ENCODE results near the gene KCNH1.

The KCNH1 gene

DNA sequence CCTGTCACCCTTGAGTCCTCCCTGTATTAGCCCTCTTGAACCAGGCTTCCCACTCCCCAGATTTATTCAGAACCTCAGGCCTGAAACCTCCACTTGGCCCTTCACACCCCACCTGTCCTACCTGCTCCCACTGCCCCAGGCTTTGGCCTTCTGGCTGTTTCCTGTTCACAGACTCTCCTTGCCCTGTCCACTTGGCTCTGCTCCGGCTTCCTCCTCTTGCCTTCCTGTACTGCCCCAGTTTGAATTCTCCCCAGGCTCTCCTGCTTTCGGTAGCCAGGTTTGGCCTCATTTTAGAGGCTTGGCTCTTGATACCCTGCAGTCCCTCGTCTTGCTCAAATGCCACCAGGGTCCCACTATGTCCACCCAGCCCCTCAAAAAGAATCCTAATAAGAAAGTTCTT lies 385.2 kb downstream of the KCNH1 start:
- no peak for DNase-seq

DNA sequence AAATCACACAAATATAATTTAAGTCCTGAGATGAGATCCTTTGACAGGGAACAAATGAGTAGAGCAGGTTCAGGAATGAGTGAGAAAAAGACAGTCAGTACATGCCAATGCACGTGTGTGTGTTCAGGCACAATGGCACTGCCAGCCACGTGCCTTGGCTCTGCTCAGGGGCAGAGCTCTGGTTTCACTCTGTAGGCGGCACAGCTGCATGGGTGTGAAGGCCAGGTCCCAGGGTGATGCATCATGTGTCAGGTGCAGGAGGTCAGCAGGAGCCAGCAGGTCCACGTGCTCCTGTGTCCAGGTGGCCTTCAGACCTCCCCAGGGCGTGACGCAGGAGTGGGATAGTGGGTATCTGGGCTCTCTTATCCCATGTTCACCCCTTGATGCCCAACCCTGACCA lies 386.1 kb downstream of the KCNH1 start:
- no peak for DNase-seq

DNA sequence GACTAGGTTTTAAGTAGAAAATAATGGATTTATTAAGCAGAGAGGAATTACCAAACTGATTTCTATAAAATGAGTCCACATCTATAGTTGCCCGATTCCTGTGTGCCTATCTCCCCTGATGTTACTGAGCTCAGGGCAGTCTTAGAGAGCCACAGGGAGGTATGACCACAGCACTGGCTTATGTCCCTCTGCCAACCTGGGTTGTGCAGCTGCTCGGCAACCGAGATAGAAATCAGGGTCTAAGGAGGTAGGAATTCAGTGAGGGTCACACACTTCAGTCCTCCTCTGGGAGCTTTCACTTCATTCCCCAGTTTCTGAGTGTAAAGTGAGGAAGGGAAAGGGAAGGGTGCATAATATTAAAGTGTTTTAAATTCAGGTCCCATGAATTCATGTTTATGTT lies 386.8 kb downstream of the KCNH1 start:
- DNase-seq: no peak

DNA sequence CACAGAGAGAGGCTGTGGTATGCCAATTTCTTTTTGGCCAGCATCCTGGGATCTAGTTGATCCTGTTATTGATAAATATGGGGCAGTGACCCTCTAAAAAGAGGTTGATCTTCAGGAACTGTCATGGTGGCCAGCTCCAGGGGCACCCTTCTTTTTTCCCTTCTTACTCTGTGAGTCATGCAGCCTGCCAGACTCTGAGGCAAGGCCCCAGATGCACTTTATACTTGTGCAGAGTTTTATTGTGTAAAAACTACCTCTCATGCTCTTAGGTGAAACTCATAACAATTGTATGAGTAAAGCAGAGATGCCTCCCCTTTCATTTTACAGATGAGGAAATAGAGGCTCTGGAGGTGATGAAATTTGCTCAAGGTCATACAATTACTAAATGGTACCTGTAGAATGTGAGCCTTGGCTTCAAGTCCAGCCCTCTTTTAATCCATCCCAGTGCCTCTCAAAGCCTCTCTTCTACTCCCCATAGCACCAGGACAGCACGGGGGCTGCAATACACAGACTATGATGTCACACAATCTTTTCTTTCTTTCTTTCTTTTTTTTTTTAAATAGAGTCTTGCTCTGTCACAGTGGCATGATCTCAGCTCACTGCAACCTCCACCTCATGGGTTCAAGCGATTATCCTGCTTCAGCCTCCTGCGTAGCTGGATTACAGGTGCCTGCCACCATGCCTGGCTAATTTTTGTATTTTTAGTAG lies 387.8 kb downstream of the KCNH1 start:
- no peak for DNase-seq

DNA sequence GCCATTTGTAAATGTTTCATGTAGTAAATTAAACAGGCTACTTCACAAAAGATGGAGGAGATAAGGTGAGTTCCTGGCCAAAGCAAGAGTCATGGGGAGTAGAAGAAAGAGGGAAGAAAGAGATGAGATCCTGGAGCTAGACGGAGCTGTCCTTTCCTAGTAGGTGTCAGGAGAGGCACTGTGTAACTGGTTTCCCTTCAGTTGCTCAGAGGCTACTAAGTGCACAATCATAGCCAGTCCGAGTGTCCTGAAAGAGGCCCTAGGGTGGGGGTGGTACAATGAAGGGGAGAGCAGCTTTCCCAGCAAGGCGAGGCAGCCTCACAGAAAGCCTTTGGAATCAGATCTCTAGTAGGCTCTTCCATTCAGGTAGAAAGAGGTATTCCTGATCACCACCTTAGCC lies 390.9 kb downstream of the KCNH1 start:
- DNase-seq: no peak

DNA sequence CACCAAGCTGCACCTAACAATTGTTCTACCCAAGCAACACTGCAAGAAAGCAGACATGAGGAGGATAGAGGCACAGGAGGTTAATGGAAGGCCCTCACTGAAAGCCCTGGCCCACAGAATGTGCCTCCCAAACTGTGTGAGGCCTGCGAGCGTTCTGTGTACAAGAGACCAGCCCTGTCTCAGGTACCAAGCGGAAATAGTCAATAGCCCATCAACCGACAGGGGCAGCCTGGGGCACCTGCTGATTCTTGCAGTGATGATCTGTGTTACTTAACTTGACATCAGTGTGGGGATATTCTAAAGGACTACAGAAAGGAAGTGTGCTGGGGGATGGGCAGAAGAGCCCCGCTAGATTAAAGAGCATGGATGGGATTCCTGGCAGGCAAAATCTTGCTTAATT lies 392.4 kb downstream of the KCNH1 start:
- no peak for DNase-seq

DNA sequence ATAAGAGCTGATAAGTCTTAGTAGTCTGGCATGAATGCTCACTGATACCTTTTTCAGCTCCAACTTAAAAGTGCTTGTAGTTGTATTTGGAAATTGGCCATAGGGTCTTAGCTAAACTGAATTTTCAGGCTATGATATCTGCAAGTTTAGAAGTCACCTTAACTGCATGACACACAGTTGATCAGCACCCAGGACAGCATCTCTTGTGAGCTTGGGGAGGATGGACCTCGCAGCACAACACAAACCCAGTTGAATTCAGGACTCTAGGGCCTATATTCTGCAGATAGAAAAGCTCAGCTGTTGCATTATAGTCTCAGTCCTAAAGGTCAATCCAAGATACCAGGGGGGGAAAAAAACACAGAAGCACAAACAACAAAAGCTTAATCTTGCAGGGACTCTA lies 394.3 kb downstream of the KCNH1 start:
- DNase-seq: no peak

DNA sequence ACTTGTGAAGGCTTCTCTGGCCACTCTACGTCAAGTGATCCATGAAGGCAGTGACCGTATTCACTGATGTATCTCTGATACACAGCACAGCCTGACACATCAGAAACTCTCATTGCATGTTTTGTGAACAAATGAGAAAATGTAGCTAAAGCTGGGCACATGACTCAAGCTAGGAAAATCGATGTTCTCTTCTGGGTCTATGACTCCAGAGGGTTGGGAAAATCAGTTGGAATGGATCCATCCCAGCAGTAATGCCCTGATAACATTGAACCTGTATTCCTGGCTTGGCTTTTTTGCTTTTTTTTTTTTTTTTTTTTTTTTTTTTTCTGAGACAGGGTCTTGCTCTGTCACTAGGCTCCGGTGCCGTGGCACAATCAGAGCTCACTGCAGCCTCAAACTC lies 395.7 kb downstream of the KCNH1 start:
- DNase-seq: no peak

DNA sequence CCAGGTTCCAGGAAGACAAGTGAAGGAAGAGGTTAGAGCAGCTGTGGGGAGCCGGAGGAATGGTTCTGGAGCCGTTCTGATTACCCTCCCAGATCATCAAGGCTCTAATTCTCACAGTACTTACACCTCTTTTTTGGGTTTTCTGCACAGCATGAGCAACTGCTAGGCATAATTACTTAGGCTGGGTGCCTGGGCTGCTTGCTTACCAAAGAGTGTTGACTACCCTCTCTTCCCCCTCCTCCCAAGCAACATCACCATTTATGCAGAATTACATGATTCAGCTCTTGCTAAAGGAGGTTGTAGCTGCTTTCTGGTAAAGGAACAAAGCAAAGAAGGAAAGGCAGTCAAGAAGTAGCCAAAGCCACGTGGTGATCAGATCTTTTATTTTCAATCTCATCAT lies 397.2 kb downstream of the KCNH1 start:
- no peak for DNase-seq

DNA sequence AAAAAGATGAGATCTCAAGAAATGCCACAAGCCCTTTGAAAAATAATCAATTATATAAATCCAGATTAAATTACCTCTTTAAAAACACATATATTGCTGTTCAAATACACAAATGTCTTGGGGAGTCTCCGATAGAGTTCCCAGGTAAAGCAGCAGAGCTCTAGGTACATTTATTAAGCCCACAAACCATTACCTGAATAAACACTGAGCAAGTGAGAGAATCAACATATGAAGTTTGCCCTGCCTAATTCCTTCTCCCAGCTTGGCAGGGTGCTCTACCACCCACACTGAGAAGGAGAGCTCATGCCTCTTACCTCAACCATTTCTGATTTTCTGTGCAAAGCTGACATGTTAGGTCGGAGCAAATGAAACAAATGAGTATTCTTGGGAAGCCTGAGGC lies 402.4 kb downstream of the KCNH1 start:
- no peak for DNase-seq

DNA sequence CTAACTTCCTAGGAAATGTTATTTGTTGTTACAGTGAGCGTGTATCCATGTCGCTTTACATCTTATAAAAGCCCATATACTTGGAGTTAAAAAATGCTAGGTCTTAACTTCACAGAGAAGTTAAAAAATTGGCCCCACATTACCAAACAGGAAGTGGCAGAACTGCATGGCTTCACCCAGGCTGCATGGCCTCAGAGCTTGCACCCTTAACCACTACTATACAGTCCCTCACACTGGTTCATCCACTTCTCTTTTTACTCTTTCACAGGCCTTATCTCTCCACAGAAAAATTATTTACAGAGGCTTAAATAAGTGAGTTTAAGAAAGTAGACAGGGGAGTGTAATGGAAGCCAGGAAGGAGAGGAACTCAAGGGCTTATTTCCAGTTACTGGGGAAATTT lies 402.8 kb downstream of the KCNH1 start:
- DNase-seq: no peak

DNA sequence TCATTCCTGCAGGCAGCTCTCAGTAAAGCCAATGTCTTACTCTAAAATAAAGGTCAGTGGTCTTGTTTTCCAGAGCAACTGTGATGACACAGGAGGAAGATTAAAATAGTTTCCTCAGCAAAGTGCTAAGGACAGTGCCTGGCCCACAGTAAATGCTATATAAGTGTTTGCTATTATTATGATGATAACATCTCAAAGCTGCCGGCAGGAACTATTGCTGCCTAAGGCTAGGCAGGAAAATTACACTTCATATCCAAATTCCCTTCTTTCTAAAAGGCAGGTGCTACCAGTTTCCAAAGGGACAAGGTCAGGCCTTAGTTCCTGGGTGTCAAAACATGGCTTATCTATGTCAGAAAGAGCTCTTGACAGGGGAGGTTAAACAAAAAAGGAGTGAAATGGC lies 403.9 kb downstream of the KCNH1 start:
- no peak for DNase-seq

DNA sequence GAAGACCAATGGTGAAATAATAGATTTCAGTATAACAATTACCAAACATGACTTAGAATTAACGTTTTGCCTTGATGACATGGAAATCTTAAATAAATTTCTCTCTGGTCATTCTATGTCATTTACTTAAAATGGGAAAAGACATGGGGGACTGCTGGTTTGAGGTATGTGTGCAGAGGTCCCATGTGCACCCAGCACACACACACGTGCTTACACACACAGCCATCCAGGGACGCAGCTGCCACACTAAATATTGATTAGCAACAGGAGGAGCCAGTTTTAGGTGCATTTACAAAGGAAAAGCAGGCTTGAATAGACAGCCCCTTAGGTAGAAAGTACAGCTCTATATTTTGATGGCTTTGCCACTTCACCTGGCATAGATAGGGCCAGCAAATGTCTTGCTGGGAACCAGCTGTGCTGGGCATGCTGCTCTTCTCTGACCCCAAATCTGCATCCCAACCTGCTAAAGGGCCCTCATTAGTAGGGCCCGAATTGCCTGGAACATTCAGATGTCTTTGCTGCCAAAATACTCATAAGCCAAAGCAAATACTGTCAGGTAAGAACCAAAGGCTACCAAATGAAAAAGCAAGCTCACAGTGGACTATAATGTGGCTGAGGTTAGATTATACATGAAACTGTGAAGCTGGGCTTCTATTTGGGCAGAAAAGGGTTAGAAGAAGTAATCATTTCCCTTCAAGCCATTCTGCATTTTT lies 405.4 kb downstream of the KCNH1 start:
- no peak for DNase-seq

DNA sequence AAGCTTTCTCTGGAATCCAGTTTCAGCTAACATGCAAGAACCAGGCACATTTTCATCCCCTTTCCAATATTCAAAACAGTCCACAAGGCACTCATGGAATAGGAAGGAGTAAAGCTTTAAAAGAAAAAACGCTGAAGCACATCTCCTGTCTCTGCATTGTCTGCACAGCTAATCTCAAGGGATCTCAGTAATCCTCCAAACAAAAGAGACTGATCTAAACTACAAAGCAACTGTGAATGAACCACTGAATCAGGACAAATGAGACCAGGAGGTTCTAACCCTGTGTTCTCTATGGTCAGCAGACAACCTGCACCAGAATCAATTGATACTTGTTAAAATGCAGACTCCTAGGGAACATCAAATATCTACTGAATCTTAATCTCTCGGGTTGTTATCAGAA lies 406.2 kb downstream of the KCNH1 start:
- DNase-seq: no peak

DNA sequence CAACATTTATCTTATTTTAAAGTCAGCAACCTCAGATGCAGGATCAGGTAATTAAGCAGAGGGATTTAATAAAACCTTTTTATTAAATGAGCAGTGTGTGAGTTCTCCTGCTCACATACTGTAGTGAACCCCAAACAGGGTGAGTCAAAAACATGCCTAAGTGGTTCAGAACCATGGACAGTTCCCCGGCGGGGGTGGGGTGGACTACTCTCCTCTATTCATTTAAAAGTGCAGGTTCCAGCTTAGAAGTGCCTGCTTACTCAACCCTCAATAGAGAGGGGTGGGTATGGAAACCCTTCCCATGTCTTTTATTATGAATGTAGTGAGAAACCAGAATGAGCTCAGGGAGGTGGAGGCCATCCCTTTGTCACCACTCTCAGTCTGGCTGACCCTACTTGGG lies 407.3 kb downstream of the KCNH1 start:
- DNase-seq: no peak

DNA sequence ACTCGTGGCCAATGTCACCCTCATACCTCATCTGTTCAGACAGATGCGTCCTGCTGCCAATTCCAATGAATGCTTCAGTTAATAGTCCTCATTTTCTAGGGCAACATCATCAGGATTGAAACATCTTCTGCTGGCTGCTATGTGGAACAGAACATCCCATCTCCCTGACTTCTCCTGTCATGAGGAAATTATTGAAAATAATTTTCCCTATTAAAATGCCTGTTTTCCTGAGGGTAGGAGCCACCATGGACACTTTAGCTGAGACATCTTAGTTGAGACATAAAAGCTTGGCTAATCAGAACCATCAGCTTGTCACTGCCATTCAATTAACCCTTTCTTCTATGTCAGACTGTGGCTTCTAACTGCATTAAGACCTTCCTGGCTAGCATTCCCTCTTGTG lies 409.2 kb downstream of the KCNH1 start:
- no peak for DNase-seq

DNA sequence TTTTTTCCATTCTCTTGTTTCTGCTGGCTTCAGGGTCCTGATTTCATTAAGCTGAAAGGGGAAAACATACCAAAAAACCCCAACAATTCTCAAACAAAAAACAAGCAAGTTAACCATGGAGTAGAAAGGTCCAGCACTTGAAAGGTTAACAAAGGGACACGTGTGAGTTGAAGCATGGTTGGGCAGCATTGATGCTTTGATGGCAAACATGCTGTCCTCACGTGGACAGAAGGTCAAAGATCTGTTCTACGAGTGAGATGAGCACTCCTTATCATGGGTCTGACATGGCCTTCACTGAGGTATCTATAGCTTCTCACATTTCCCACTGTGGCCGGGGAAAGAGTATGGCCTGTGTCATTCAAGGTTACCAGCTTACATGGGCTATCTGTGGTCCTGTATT lies 410.3 kb downstream of the KCNH1 start:
- DNase-seq: no peak

DNA sequence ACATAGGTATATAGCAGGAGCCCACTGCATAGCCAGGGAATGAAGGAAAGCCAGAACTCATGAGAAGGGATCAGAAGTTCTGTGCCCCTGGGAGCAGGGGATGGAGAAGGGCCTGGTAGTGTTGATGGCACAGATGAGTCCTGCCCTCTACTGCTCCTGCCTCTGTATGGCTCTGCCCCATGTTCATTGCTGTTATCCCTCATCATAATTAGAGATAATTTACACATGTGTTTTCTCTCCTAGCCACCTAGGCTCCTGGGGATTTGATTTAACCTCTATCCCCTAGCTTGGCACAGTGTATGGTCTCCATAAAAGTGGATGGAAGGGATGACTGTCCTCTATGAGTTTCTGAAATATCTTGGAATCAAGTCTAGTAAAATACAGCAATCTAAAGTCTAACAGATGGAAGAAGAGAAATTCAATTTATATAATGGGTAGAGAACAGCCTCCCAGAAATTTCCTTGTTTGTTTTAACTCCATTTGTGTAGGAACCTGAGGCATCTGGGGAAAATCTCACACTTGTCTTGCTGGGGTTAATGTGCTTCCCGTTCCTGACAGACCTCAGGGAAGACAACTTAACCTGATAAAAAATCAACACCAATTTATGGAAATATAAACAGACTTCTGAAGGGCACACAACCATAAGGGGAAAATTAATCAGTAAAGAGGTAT lies 411.4 kb downstream of the KCNH1 start:
- no peak for DNase-seq

DNA sequence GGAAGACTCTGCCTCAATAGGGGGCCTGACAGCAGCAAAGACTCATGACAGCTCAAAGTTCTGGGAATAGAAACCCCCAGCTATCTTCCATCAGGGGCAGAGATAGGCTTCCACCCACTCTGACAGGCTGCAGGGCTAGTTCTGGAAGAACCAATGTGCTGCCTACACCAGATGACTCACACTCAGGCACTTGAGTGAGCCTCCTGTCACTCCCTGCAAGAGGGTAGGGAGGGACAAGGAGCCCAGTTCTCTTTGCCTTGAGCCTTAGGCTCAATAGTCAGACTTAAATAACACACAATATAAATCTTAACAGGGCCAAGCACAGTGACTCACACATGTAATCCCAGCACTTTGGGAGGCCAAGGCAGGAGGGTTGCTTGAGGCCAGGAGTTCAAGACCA lies 418.9 kb downstream of the KCNH1 start:
- DNase-seq: no peak

DNA sequence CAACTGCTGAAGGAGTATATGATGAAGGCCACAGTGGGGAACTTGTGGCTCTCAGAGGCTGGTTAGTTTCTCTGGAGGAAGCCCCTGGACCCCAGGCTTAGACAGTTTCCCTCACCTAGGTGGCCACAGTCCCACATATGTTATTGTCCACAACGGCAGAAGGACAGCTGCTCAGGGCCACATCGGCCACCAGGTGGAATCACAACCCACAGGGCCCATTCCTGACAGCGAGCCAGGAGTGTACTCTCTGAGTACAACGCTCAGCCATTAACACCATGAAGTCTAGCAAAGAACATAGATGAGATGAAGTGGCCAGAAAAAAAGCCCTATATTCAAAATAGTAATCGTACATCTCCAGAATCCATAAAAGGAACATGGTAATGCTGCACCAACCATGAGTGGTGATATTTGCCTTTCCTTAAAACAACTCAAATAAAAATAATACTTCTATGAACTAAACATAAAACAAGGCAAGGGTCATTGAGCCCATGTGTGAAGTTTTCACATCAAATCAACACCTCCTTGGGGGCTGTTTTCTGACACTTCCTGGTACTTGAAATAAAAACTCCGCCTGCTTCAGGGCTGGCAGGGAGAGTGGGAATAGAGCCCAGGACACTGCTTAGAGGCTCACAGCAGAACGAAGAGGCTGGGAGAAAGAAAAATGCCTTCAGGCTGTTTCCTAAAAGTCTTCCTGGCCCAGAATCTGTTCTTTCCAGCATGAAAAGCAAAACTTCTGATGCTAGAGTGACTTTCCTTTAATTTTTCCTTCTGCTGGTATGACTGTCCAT lies 421.9 kb downstream of the KCNH1 start:
- no peak for DNase-seq

DNA sequence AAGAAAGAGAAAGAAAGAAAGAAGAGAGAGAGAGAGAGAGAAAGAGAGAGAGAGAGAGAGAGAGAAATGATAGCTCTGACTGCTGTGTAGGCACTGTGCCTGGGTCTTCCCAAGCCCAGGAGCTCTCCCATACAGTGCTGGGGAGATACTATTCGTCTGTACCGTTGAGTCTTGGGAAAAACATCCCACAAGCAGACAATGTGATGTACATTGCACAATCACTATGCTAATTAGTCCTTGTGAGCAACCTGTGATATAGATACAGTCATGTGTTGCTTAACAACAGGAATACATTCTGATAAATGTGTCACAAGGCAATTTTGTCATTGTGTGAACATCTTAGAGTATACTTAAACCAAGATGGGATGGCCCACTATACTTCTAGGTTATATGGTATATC lies 424.2 kb downstream of the KCNH1 start:
- DNase-seq: no peak

DNA sequence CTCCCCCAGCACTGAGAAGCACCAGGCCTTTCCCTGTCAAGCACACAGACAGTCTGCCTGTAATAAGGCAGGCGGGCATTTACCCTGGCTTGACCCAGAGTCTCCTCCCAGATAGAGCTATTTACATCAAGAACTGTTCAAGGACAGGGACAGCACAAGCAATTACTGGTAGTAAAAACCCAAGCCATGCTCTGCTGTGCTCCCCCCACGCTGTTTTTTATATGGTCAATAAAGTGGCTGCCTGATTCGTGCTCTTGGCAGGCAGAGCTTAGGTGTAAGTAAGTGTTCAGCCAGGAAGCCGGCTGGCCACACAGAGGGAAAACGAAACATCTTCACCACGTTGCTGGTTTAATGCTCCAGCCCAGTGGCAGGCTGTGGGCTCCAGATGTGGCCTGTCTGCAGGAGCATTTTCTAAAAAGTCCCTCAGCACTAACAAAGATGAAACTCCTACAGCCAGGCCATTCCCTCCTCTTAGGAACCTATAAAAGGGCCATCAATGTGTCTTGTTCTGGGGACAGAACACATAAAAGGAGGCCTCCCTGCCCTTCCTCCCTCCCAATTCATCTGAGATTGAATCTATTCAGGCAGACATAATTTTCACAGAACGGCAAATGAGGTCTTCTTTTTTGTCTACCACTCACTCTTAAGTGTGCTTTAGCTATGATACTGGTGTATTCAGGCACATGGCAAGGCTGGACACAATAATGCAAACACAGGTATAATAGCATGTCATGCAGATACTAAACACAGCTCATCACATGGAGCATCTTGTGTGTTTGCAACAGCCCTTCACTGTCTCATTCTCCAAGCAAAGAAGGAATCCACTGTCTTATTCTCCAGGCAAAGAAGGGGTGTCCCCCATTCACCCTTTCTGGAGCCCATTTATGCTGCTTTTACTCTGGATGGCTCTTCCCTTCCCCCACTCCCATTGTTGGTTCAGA lies 426.4 kb downstream of the KCNH1 start:
- no peak for DNase-seq

Data from NK-92 treated with Interleukin-12 subunit alpha and Interleukin-12 subunit beta, amount 100 ng/mL, for 24 hours (cell line).